GM12878 (cell line): Measurements from ENCODE around the gene COL4A2. TPM values are rescaled to one million over a fixed set of nuclear protein-coding genes. Genes with fewer than 3 reads are reported as not detected.

ENCODE experiments used
- ATAC-seq: fragments of 200-7000 bp; cut with Tn5 transposase; 3 replicates; pipeline ENCODE4 v1.9.1; 2020; ENCODE audit warnings: mild to moderate bottlenecking, moderate library complexity
- BruUV-seq: library from RNA; stranded (reverse); fragments of 400-500 nt; replicated peaks from 2 replicates; lab custom pipeline; 2021; lab: Mats Ljungman, UMichigan
- CTCF ChIA-PET: fragments of 300-600 bp; sonication (Branson Sonifier 250); formaldehyde crosslinking; extraction: SDS; loops from one replicate; lab custom pipeline; 2021; ENCODE audit warnings: inconsistent platforms; lab: Yijun Ruan, JAX
- POLR2A ChIA-PET: fragments of 350-600 bp; formaldehyde crosslinking; extraction: SDS; loops from one replicate; lab custom pipeline; 2021; ENCODE audit warnings: inconsistent platforms; lab: Charles Lee
- RAD21 ChIA-PET: fragments of 300-600 bp; sonication (Branson Sonifier 250); formaldehyde crosslinking; loops from one replicate; lab custom pipeline; 2023; ENCODE audit warnings: antibody characterized with exemption; ENCODE audit not compliant: unreplicated experiment; lab: Charles Lee
- SMC1A ChIA-PET: fragments of 300-600 bp; sonication (Branson Sonifier 250); formaldehyde crosslinking; loops from one replicate; lab custom pipeline; 2023; ENCODE audit not compliant: unreplicated experiment, uncharacterized antibody; lab: Charles Lee
- DNase-seq: peaks from one replicate; pipeline ENCODE4 v3.0.0-alpha.2; 2011; ENCODE audit warnings: low read depth, low spot score
- FAIRE-seq: peaks from 3 replicates; lab custom pipeline; 2011; peaks lifted over from hg19 to GRCh38; lab: Jason Lieb, UNC
- H2AFZ ChIP-seq: 2 replicates; pipeline ENCODE4 v1.6.0; 2011; ENCODE audit warnings: low read depth, low read length, control low read depth; ENCODE audit not compliant: control insufficient read depth
- H3K27ac ChIP-seq: 2 replicates; pipeline ENCODE4 v1.5.1; 2011; ENCODE audit warnings: control low read depth; ENCODE audit not compliant: control insufficient read depth, insufficient read depth
- H3K27me3 ChIP-seq, 2 experiments: replicated peaks in 1 of 2; 2 replicates each; pipeline versions ENCODE4 v1.6.0 to v1.6.1; 2011; ENCODE audit warnings: low read length in 1 of 2; ENCODE audit not compliant: control insufficient read depth in 2 of 2, insufficient read depth in 2 of 2
- H3K36me3 ChIP-seq, 2 experiments: 2 replicates each; pipeline ENCODE4 v1.5.1; 2011; ENCODE audit warnings: low read length in 1 of 2; ENCODE audit not compliant: control insufficient read depth in 2 of 2, insufficient read depth in 2 of 2
- H3K4me1 ChIP-seq: 2 replicates; pipeline ENCODE4 v1.6.1; 2011; ENCODE audit warnings: mild to moderate bottlenecking, low read length, moderate library complexity, mixed read lengths; ENCODE audit not compliant: control insufficient read depth, insufficient read depth
- H3K4me2 ChIP-seq: 2 replicates; pipeline ENCODE4 v1.6.0; 2011; ENCODE audit warnings: control low read depth; ENCODE audit not compliant: control insufficient read depth, insufficient read depth
- H3K4me3 ChIP-seq: fragments of 200-600 bp; sonication (generic); 2 replicates; pipeline ENCODE4 v1.5.1; 2016
- H3K79me2 ChIP-seq: 2 replicates; pipeline ENCODE4 v1.6.0; 2011; ENCODE audit warnings: low read length; ENCODE audit not compliant: control insufficient read depth, insufficient read depth
- H3K9ac ChIP-seq: 2 replicates; pipeline ENCODE4 v1.8.0; 2011; ENCODE audit warnings: low read length, control low read depth, mixed read lengths; ENCODE audit not compliant: control insufficient read depth, insufficient read depth
- H3K9me3 ChIP-seq: replicated peaks from 3 replicates; pipeline ENCODE4 v1.5.1; 2011; ENCODE audit warnings: mild to moderate bottlenecking, low read length; ENCODE audit not compliant: control insufficient read depth, insufficient read depth
- H4K20me1 ChIP-seq: 2 replicates; pipeline ENCODE4 v1.6.0; 2011; ENCODE audit not compliant: control insufficient read depth, insufficient read depth
- ASH2L ChIP-seq: fragments of 300-600, 200-600 bp; sonication (generic); IDR thresholded peaks from 2 replicates; pipeline ENCODE4 v1.6.1; 2017; ENCODE audit warnings: low read depth, mild to moderate bottlenecking, borderline replicate concordance
- BCL3 ChIP-seq: IDR thresholded peaks from 2 replicates; pipeline ENCODE4 v1.6.1; 2011; ENCODE audit warnings: borderline replicate concordance, low read depth, mild to moderate bottlenecking, moderate library complexity, low read length; ENCODE audit not compliant: insufficient read depth, poor library complexity, severe bottlenecking
- CEBPB ChIP-seq, 2 experiments: fragments of 150-350 bp in 1 of 2; IDR thresholded peaks; 2 replicates each; pipeline ENCODE4 v1.6.1; 2012 to 2014; ENCODE audit warnings: low read depth in 2 of 2, low read length in 2 of 2, borderline replicate concordance in 1 of 2, inconsistent platforms in 1 of 2
- CUX1 ChIP-seq: IDR thresholded peaks from 2 replicates; pipeline ENCODE4 v1.6.1; 2012; ENCODE audit warnings: improper control_type of control experiment, low read depth, low read length; ENCODE audit not compliant: insufficient replicate concordance
- HCFC1 ChIP-seq: fragments of 150-350 bp; IDR thresholded peaks from 2 replicates; pipeline ENCODE4 v1.6.1; 2014; ENCODE audit warnings: low read length
- HDAC6 ChIP-seq: fragments of 200-600 bp; sonication (generic); IDR thresholded peaks from one replicate; pipeline ENCODE4 v1.8.0; 2017; ENCODE audit warnings: antibody characterized with exemption; ENCODE audit not compliant: unreplicated experiment
- IRF5 ChIP-seq: fragments of 450-650 bp; IDR thresholded peaks from 2 replicates; pipeline ENCODE4 v1.6.1; 2017; ENCODE audit warnings: borderline replicate concordance
- NFYB ChIP-seq: IDR thresholded peaks from 2 replicates; pipeline ENCODE4 v1.6.1; 2011; ENCODE audit warnings: low read depth, mild to moderate bottlenecking, low read length, improper control_type of control experiment, moderate library complexity; ENCODE audit not compliant: insufficient read depth
- RCOR1 ChIP-seq: conservative IDR thresholded peaks from 2 replicates; pipeline ENCODE4 v1.6.1; 2012; ENCODE audit warnings: low read depth, low read length, improper control_type of control experiment
- REST ChIP-seq: IDR thresholded peaks from 2 replicates; pipeline ENCODE4 v1.6.1; 2012; ENCODE audit warnings: mild to moderate bottlenecking, low read depth, low read length
- WGBS: methylation state at CpG from one replicate; pipeline ENCODE4 v1.1.6; 2016; ENCODE audit warnings: low lambda C conversion rate; ENCODE audit not compliant: insufficient replicate concordance, insufficient coverage; ENCODE audit errors: missing lambda C conversion rate; 5-methylcytosine and 5-hydroxymethylcytosine counted together
- in situ Hi-C: fragments of 300-500 bp; cut with MboI; formaldehyde crosslinking; loops from 9 replicates; pipeline ENCODE4 v1.14.3; 2018; ENCODE audit warnings: mixed read lengths
- intact Hi-C: fragments of 100-400 bp; cut with micrococcal nuclease; formaldehyde crosslinking; loops from one replicate; pipeline ENCODE4 v1.14.2; 2022; ENCODE audit not compliant: unreplicated experiment
- polyA plus RNA-seq, 11 experiments: library from polyadenylated mRNA; depleted of rRNA in 4 of 11; unstranded in 6 of 11; stranded (reverse) in 5 of 11; fragments of >200 nt; fragmentation: Nextera tagmentation in 4 of 11; fragmentation: Illumina TruSeq in 1 of 11; extraction: Ambion mirVana in 4 of 11; extraction: Trizol in 1 of 11; gene quantifications; 1 replicate in 1 of 11; 2 replicates in 10 of 11; pipeline versions ENCODE4 v1.2.1 to v1.2.3, GENCODE V29; 2011 to 2016; ENCODE audit warnings: inconsistent platforms in 2 of 11, missing spikeins in 2 of 11, low read depth in 1 of 11
- total RNA-seq, 4 experiments: library from RNA; depleted of rRNA in 3 of 4; stranded (reverse); fragments of >200 nt in 3 of 4; fragmentation: Illumina TruSeq in 1 of 4; extraction: Trizol in 1 of 4; gene quantifications; 2 replicates each; pipeline versions ENCODE4 v1.2.1 to v1.2.3, GENCODE V29; 2013 to 2021

COL4A2 gene
- total and polyA plus RNA-seq, 10 of the 15 experiments (the other 5 are each of a cell fraction or from before 2014, with no cell fraction given) = 0.16 to 1.6 (median 0.62) TPM; not detected in 3

- ChIA-PET POLR2A (interaction anchor here (1.0 kb wide), 1 partner anchor 95 kb away, joined by 3 read pairs; the partner anchor contains the start of gene RAB20), SMC1A (interaction anchor here (1.4 kb wide), 1 partner anchor 10 kb away, joined by 4 read pairs; no protein-coding TSS in a partner anchor), RAD21 (no interaction called here), CTCF (no interaction called here)
- no peak overlapping the region for H3K27ac ChIP-seq
- H4K20me1 ChIP-seq = no peaks in the 10 kb centered on the region
- DNase-seq = no peak
- no peak for FAIRE-seq
- intact Hi-C loops (no loop called here), in situ Hi-C loops (no loop called here)
- no peak for TF ChIP-seq HDAC6
- TF ChIP-seq HCFC1 = no peak
- TF ChIP-seq CUX1 = no peak
- TF ChIP-seq IRF5 = no peak
- TF ChIP-seq NFYB = no peak
- TF ChIP-seq RCOR1 = no peak
- TF ChIP-seq ASH2L = no peak
- TF ChIP-seq CEBPB (IDR thresholded peaks at IDR 0.05; ENCODE audit: borderline replicate concordance in 1 of 2, low read depth in 2 of 2, low read length in 2 of 2) = no peak
- TF ChIP-seq REST = no peak
- no peak for TF ChIP-seq BCL3
- BruUV-seq = no TSS peak
- no peaks in the 10 kb centered on the region for H3K9me3 ChIP-seq
- H3K9ac ChIP-seq = no peak overlapping the region
- no peaks in the 10 kb centered on the region for H3K36me3 ChIP-seq
- no peaks in the 10 kb centered on the region for H3K27me3 ChIP-seq
- H3K4me2 ChIP-seq = no peak overlapping the region
- no peak for ATAC-seq
- WGBS = 59% methylated on average over 6 of the region's 6 CpGs
- H3K79me2 ChIP-seq = no peaks in the 10 kb centered on the region
- peaks cover 21% of the 10 kb centered on the region for H3K4me1 ChIP-seq
- no peak overlapping the region for H2AFZ ChIP-seq
- no peak overlapping the region for H3K4me3 ChIP-seq
These were observed 159.3 kb downstream of the COL4A2 start for GRCh38 chr13:110466266-110466915.
